ENCODE data around the gene RBM18. TPM values are rescaled to one million over a fixed set of nuclear protein-coding genes. Genes with fewer than 3 reads are reported as not detected.

Gene RBM18
- total and polyA plus RNA-seq, 8 donors = 17.8 to 38.7 (median 28.7) TPM

- Histone ChIP-seq H3K27ac (no peak overlapping the region), H3K27me3 (no peaks in the 10 kb centered on the region), H3K4me1 (no peaks in the 10 kb centered on the region), H3K4me3 (no peak overlapping the region), H3K36me3 (peaks cover 0 to 50% of the 10 kb centered on the region in 2 donors), H3K9me3 (peaks cover 0 to 15% of the 10 kb centered on the region in 2 donors)
- intact Hi-C loops (cut with DNase I) = no loop called here
- ATAC-seq (no peak), DNase-seq (no peak)
- TF ChIP-seq CTCF (IDR thresholded peaks at IDR 0.05) = no peak
Observed at GRCh38 chr9:122274055-122274454, 9.4 kb upstream of the RBM18 start.

DNA sequence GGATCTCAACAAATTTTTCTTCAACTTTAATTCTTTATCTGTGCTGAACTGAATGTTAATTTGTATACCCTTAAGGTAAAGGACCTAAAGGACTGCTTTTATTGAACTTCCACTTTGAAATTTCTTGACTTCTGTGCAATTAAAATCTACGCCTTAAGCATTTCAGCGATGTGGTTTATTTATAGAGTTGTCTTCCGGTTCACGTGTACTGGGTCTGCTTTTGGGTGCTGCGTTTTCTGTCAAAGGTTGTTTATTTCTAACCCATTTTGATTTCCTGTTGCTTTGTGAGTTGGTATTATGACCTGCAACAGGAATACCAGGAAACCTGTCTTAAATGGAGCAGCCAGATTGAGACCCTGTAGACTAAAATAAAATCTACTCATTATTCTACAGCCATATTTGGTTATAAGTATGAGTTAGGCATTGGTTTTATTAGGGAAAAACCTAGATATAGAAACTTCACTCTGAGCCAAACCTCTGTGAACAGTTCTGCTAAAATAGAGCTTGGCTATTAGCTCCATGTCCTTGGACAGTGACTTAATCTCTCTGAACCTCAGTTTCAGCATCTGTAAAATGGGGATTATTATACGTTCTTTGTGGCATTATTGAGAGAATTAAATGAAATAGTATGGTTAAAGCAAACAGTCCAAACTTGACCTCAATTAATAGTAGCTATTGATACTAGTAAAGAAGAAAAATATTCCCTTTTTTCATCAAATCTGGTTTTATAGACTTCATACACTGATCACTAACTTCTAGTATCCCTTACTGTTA, 3.6 kb upstream of the RBM18 start:
- intact Hi-C loops (cut with DNase I) = no loop called here
- Histone ChIP-seq H3K27ac (no peak overlapping the region), H3K9me3 (no peaks in the 10 kb centered on the region), H3K4me3 (no peak overlapping the region), H3K36me3 (peaks cover 0 to 24% of the 10 kb centered on the region in 2 donors), H3K27me3 (no peaks in the 10 kb centered on the region), H3K4me1 (peaks cover 13 to 26% of the 10 kb centered on the region in 2 donors)
- DNase-seq (no peak), ATAC-seq (no peak)
- no peak for TF ChIP-seq CTCF (IDR thresholded peaks at IDR 0.05)

GRCh38 chr9:122265149-122265915, 692 bp upstream of the RBM18 start:
- intact Hi-C loops (cut with DNase I) = no loop called here
- ATAC-seq (peak; percentile 27), DNase-seq (no peak)
- Histone ChIP-seq H3K27me3 (no peaks in the 10 kb centered on the region), H3K27ac (peak overlapping the region; percentile 90 to 95), H3K9me3 (no peaks in the 10 kb centered on the region), H3K36me3 (peaks cover 0 to 12% of the 10 kb centered on the region in 2 donors), H3K4me3 (peak overlapping the region; percentile 57 to 63), H3K4me1 (peaks cover 14 to 44% of the 10 kb centered on the region in 2 donors)
- TF ChIP-seq CTCF (IDR thresholded peaks at IDR 0.05) = no peak

GRCh38 chr9:122263699-122264349, 816 bp downstream of the RBM18 start:
- TF ChIP-seq CTCF (IDR thresholded peaks at IDR 0.05) = no peak
- H3K27ac ChIP-seq = peak overlapping the region; percentile 90 to 95
- DNase-seq (no peak), ATAC-seq (no peak)
- peaks cover 14 to 44% of the 10 kb centered on the region in 2 donors for H3K4me1 ChIP-seq
- H3K9me3 ChIP-seq = no peaks in the 10 kb centered on the region
- peak overlapping the region; percentile 57 to 63 for H3K4me3 ChIP-seq
- H3K36me3 ChIP-seq = peaks cover 0 to 27% of the 10 kb centered on the region in 2 donors
- intact Hi-C loops (cut with DNase I) = no loop called here
- H3K27me3 ChIP-seq = no peaks in the 10 kb centered on the region

DNA sequence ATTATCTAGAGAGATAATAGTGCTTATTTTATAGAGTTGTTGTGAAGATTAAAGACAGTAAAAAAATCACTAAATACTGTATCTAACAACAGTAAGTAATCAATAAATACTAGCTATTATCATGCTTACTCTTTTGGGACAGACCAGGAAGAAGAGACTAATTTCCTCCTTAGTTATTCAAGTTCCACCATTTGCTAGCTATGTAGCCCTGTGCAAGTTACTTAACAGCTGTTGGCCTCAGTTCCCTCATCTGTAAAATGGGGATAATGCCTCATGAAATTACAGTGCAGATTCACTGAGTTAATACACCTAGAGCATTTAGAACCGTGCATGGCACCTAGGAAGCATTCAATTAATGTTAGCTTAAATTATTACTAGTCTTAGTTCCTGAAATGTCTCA, 2.6 kb downstream of the RBM18 start:
- TF ChIP-seq CTCF (IDR thresholded peaks at IDR 0.05) = no peak
- H3K9me3 ChIP-seq = no peaks in the 10 kb centered on the region
- no peak overlapping the region for H3K4me3 ChIP-seq
- peaks cover 0 to 42% of the 10 kb centered on the region in 2 donors for H3K36me3 ChIP-seq
- DNase-seq (no peak), ATAC-seq (no peak)
- H3K27ac ChIP-seq = peak overlapping the region in 1 of 2 donors; percentile 9
- peaks cover 14 to 41% of the 10 kb centered on the region in 2 donors for H3K4me1 ChIP-seq
- intact Hi-C loops (cut with DNase I) = no loop called here
- H3K27me3 ChIP-seq = no peaks in the 10 kb centered on the region

All from left lung (tissue), 10 donors.